WERI-Rb-1 (cell line): ENCODE results near the gene TRIM47.

Experiments
- DNase-seq: peaks from one replicate; pipeline ENCODE4 v3.0.0-alpha.2; 2020
- H3K27ac ChIP-seq: fragments of 250-450 bp; sonication (Bioruptor Pico); 2 replicates; pipeline ENCODE4 v1.5.1; 2020; ENCODE audit warnings: mild to moderate bottlenecking, moderate library complexity
- H3K27me3 ChIP-seq: fragments of 250-450 bp; sonication (Bioruptor Pico); 2 replicates; pipeline ENCODE4 v1.5.1; 2021; ENCODE audit warnings: mild to moderate bottlenecking, low read depth, moderate library complexity; ENCODE audit not compliant: insufficient read depth, severe bottlenecking
- H3K36me3 ChIP-seq: fragments of 250-450 bp; sonication (Bioruptor Pico); 2 replicates; pipeline ENCODE4 v1.5.1; 2020; ENCODE audit warnings: mild to moderate bottlenecking, moderate library complexity
- H3K4me3 ChIP-seq: 2 replicates; pipeline ENCODE4 v1.5.1; 2011; ENCODE audit warnings: low read depth, mild to moderate bottlenecking, control low read depth, low read length
- H3K9me3 ChIP-seq: fragments of 250-450 bp; sonication (Bioruptor Pico); 2 replicates; pipeline ENCODE4 v1.5.1; 2021; ENCODE audit warnings: mild to moderate bottlenecking, moderate library complexity; ENCODE audit not compliant: severe bottlenecking
- CTCF ChIP-seq: IDR thresholded peaks from 2 replicates; pipeline ENCODE4 v1.5.1; 2011; ENCODE audit warnings: low read depth, mild to moderate bottlenecking, control low read depth, inconsistent platforms, low read length

Gene TRIM47

DNA sequence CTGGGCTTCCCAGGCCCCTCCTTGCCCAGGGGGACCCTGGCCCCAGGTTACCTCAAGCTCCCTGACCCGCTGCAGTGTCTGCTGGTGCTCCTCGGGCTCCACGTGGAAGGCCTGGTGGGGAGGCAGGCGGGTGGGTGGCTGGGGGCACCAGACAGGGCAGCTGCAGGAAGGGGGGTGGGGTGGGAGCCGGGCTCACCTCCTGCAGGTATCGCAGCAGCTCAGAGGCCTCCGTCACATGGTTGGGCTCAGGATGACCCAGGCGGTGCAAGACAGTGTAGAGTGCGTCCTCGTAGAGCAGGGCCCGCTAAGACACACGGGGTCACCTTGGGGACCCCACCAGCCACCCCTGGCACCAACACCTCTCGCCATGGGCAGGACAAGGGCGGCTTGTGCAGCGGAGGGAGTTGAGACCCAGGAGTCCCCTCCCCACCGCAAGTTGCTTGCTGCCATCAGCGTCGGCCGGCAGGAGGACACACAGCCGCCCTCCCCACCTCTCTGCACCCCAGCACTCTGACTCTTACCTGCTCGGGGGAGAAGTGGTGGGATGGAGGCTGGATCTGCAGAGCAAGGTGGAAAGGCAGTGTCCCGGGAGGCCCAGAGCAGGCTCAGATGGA, 35.3 kb downstream of the TRIM47 start:
- Histone ChIP-seq H3K36me3 (peaks cover 27% of the 10 kb centered on the region), H3K27me3 (no peaks in the 10 kb centered on the region), H3K27ac (no peak overlapping the region), H3K9me3 (no peaks in the 10 kb centered on the region), H3K4me3 (no peak overlapping the region)
- no peak for DNase-seq
- no peak for TF ChIP-seq CTCF

GRCh38 chr17:75842411-75842810, 36.0 kb downstream of the TRIM47 start:
- Histone ChIP-seq H3K9me3 (no peaks in the 10 kb centered on the region), H3K27ac (no peak overlapping the region), H3K36me3 (peaks cover 20% of the 10 kb centered on the region), H3K27me3 (no peaks in the 10 kb centered on the region), H3K4me3 (no peak overlapping the region)
- DNase-seq = no peak
- TF ChIP-seq CTCF = no peak

DNA sequence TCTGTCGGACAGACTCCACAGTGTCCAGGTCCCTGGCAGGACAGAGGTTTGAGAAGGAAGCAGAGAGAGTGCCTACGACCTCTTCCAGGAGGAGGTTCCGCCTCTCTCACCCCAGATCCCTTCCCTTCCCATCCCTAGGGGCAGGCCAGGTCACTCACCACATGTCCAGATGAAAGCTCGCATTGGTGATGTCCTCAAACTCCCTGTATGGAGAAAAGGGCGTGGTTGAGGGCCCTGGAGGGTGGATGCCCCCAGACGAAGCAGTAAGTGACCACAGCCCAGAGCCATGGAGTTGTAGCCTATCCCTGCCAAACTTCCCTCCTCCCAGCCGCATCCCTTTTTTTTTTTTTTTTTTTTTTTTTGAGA, 37.6 kb downstream of the TRIM47 start:
- TF ChIP-seq CTCF = no peak
- Histone ChIP-seq H3K4me3 (no peak overlapping the region), H3K27me3 (no peaks in the 10 kb centered on the region), H3K9me3 (no peaks in the 10 kb centered on the region), H3K27ac (no peak overlapping the region), H3K36me3 (peaks cover 4% of the 10 kb centered on the region)
- peak; percentile 53 for DNase-seq

- no peak overlapping the region for H3K4me3 ChIP-seq
- no peak for TF ChIP-seq CTCF
- no peaks in the 10 kb centered on the region for H3K9me3 ChIP-seq
- H3K27me3 ChIP-seq = no peaks in the 10 kb centered on the region
- no peak for DNase-seq
- H3K27ac ChIP-seq = no peak overlapping the region
- no peaks in the 10 kb centered on the region; the same call in 1 of the 2 replicates for H3K36me3 ChIP-seq
Measured at GRCh38 chr17:75839942-75840798, 38.2 kb downstream of the TRIM47 start.

DNA sequence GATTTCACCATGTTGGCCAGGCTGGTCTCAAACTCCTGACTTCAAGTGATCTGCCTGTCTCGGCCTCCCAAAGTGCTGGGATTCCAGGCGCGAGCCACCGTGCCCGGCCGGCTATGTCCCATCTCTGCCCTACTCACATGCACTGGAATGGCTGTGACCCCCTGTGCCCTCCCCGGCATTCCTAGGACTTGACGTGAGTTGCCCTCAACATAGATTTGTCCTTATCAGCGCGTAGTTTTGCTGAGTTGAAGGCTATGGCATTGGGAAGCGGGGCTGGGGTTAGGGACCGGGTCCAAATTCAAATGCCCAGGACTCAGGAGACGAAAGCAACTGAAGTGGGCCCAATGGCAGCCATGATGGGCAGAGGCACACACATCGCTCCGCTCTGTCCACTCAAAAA, 40.0 kb downstream of the TRIM47 start:
- Histone ChIP-seq H3K4me3 (no peak overlapping the region), H3K27me3 (no peaks in the 10 kb centered on the region), H3K27ac (no peak overlapping the region), H3K9me3 (no peaks in the 10 kb centered on the region), H3K36me3 (no peaks in the 10 kb centered on the region; the same call in none of the 2 replicates)
- no peak for TF ChIP-seq CTCF
- no peak for DNase-seq
